MM.1S (cell line): ENCODE measurements around the gene CHAF1A.

Source experiments
- CTCF ChIP-seq: fragments of 300-600 bp; sonication (generic); IDR thresholded peaks from 2 replicates; pipeline ENCODE4 v1.5.1; 2016; ENCODE audit warnings: antibody characterized with exemption, low read length, mixed read lengths
- EZH2 ChIP-seq: fragments of 300-600 bp; sonication (generic); optimal IDR thresholded peaks from 2 replicates; pipeline ENCODE3; 2017; ENCODE audit warnings: low read depth, mild to moderate bottlenecking, antibody characterized with exemption, low read length, mixed read lengths
- EZH2phosphoT487 ChIP-seq: fragments of 300-600 bp; sonication (generic); IDR thresholded peaks from 2 replicates; pipeline ENCODE4 v1.6.1; 2018; ENCODE audit warnings: antibody characterized with exemption, low read length

GRCh38 chr19:4357921-4358326 is 44.5 kb upstream of the CHAF1A start:
- TF ChIP-seq CTCF (no peak), EZH2 (no peak), EZH2phosphoT487 (no peak)
